Measurements from ENCODE around the gene KIF5B.
"Not testable (repeated sequence)": the region's sequence is repeated elsewhere in the genome, so short reads cannot be mapped to it uniquely, and the experiment has no call there.

The KIF5B gene

DNA sequence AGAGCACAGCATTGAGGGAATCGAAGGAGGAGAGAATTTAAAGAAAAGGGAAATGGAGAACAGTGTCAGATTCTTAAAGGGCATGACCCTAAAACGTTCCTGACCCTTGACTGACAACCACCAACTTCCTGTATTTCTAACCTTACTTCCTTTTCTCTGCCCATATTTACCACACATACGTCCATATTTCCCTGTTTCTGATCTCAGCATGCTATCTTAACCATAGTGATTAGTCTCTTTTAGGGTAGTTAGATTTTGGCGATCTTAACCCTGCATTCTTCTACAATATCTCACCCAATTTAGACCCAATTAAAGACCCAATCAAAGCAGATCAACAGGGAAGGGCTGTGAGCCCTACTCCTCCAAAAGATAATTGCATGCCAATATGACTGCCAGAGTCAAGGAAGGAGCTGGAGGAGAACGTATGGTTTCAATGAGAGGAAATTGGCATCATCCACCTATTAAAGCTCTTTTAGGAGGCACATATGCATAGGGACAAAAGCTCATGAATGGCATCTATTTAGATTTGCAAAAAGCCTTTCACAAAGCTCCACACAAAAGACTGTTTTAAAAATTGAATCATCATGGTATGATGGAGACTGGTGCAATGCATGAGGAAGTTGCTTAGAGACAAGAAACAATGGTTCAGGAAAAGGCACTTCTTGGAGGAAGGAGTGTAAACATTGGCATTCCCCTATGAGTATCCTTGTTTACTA, 78.6 kb downstream of the KIF5B start:
- TF ChIP-seq, protein P1, sequence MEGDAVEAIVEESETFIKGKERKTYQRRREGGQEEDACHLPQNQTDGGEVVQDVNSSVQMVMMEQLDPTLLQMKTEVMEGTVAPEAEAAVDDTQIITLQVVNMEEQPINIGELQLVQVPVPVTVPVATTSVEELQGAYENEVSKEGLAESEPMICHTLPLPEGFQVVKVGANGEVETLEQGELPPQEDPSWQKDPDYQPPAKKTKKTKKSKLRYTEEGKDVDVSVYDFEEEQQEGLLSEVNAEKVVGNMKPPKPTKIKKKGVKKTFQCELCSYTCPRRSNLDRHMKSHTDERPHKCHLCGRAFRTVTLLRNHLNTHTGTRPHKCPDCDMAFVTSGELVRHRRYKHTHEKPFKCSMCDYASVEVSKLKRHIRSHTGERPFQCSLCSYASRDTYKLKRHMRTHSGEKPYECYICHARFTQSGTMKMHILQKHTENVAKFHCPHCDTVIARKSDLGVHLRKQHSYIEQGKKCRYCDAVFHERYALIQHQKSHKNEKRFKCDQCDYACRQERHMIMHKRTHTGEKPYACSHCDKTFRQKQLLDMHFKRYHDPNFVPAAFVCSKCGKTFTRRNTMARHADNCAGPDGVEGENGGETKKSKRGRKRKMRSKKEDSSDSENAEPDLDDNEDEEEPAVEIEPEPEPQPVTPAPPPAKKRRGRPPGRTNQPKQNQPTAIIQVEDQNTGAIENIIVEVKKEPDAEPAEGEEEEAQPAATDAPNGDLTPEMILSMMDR (IDR thresholded peaks at IDR 0.05; ENCODE audit: poor library complexity, severe bottlenecking): no peak
- H3K4me1 ChIP-seq (ENCODE audit: insufficient read depth, poor library complexity, severe bottlenecking): no peaks in the 10 kb centered on the region
- H3K9me3 ChIP-seq (ENCODE audit: severe bottlenecking): no peaks in the 10 kb centered on the region
- H3K27ac ChIP-seq (ENCODE audit: poor library complexity, severe bottlenecking): no peak overlapping the region
- H3K36me3 ChIP-seq (ENCODE audit: low read depth): no peaks in the 10 kb centered on the region
- H3K27me3 ChIP-seq (ENCODE audit: insufficient read depth, poor library complexity, severe bottlenecking): no peaks in the 10 kb centered on the region
- no peak for DNase-seq (ENCODE audit: low spot score)
- peak; percentile 74 for ATAC-seq (ENCODE audit: low read depth)
- H3K4me3 ChIP-seq (ENCODE audit: severe bottlenecking): no peak overlapping the region

DNA sequence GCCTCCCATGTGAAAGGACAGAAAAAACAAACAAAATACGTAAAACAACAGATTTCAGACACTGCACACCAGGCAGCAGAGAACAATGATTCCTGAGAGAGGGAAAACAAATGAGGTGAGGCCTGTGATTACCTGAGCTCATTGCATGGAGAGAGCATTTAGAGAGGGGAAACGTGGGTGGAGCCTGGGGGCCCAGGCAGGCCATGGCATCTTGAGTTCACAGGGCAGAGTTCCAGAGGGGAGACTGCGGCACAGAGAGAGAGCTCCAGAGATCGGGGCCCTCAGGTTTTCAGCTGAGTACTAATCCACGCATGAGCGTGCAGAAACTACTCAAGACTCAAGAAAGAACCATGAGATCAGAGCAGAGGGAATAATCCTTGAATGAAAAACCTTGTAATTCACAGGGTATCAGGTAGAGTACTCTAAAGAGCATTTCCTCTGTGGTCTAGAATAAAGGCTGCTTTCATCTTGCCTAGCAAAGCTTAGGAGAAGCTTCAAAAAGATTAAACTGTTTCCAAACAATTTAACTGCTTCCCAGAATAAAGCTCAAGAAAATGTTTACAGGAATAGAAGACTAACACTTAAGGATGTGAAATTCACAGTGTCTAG, 81.0 kb downstream of the KIF5B start:
- H3K4me3 ChIP-seq (ENCODE audit: severe bottlenecking): no peak overlapping the region
- H3K27ac ChIP-seq (ENCODE audit: poor library complexity, severe bottlenecking): no peak overlapping the region
- H3K9me3 ChIP-seq (ENCODE audit: severe bottlenecking): no peaks in the 10 kb centered on the region
- ATAC-seq (ENCODE audit: low read depth) (no peak), DNase-seq (ENCODE audit: low spot score) (no peak)
- TF ChIP-seq, protein P1 (IDR thresholded peaks at IDR 0.05; ENCODE audit: poor library complexity, severe bottlenecking): no peak
- no peaks in the 10 kb centered on the region for H3K27me3 ChIP-seq (ENCODE audit: insufficient read depth, poor library complexity, severe bottlenecking)
- no peaks in the 10 kb centered on the region for H3K36me3 ChIP-seq (ENCODE audit: low read depth)
- no peaks in the 10 kb centered on the region for H3K4me1 ChIP-seq (ENCODE audit: insufficient read depth, poor library complexity, severe bottlenecking)

DNA sequence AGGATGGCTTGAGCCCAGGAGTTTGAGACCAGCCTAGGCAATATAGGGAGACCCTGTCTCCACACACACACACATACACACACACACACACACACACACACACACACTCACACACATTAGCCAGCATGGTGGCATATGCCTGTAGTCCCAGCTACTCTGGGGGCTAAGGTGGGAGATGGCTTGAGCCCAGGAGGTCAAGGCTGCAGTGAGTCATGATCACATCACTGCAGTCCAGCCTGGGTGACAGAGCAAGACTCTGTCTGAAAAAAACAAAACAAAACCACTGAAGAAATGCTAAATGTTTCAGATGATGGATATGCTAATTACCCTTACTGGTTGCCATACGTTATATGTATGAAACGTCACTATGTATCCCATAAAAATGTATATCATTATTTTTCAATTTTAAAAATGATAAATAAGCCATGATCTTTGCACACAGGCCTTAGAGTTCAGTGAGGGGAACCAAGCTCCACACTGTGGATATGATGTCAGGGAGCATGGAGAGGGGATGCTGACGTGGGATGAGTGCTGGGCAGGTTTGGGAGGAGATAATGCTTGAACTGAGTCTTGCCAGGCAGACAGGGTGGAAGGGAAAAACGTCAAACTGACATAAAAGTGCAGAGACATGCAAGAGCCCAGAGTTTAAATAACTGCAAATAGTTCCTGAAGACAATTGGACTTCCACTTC, 81.6 kb downstream of the KIF5B start:
- Histone ChIP-seq H3K4me1 (ENCODE audit: insufficient read depth, poor library complexity, severe bottlenecking) (no peaks in the 10 kb centered on the region), H3K9me3 (ENCODE audit: severe bottlenecking) (no peaks in the 10 kb centered on the region), H3K27ac (ENCODE audit: poor library complexity, severe bottlenecking) (no peak overlapping the region), H3K36me3 (ENCODE audit: low read depth) (no peaks in the 10 kb centered on the region), H3K4me3 (ENCODE audit: severe bottlenecking) (no peak overlapping the region), H3K27me3 (ENCODE audit: insufficient read depth, poor library complexity, severe bottlenecking) (no peaks in the 10 kb centered on the region)
- TF ChIP-seq, protein P1 (IDR thresholded peaks at IDR 0.05; ENCODE audit: poor library complexity, severe bottlenecking): no peak
- ATAC-seq (ENCODE audit: low read depth): no peak
- no peak for DNase-seq (ENCODE audit: low spot score)

DNA sequence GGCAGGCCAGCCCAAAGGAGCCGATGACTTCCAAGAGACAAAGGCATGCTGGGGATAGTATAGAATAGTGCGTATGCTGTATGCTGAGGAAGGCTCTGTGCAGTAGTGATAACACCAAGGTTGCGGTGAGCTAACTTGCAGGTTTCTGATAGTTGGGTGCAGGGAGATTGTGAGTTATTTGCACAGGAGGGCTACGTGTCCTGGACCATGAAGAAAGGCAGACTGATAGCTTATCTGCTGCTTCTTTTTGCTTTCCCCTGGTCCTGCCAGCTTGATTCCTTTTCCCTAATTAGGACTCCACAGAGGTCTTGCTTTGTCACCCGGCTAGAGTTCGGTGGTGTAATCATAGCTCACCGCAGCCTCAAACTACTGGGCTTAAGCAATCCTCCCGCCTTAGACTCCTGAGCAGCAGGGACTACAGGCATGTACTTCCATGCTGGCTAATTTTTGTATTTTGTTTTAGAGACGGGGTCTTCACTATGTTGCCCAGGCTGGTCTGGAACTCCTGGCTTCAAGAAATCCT, 83.6 kb downstream of the KIF5B start:
- no peak for ATAC-seq (ENCODE audit: low read depth)
- TF ChIP-seq, protein P1 (IDR thresholded peaks at IDR 0.05; ENCODE audit: poor library complexity, severe bottlenecking): no peak
- Histone ChIP-seq H3K4me3 (ENCODE audit: severe bottlenecking) (no peak overlapping the region), H3K27ac (ENCODE audit: poor library complexity, severe bottlenecking) (no peak overlapping the region), H3K27me3 (ENCODE audit: insufficient read depth, poor library complexity, severe bottlenecking) (no peaks in the 10 kb centered on the region), H3K4me1 (ENCODE audit: insufficient read depth, poor library complexity, severe bottlenecking) (no peaks in the 10 kb centered on the region), H3K36me3 (ENCODE audit: low read depth) (no peaks in the 10 kb centered on the region), H3K9me3 (ENCODE audit: severe bottlenecking) (no peaks in the 10 kb centered on the region)
- no peak for DNase-seq (ENCODE audit: low spot score)

DNA sequence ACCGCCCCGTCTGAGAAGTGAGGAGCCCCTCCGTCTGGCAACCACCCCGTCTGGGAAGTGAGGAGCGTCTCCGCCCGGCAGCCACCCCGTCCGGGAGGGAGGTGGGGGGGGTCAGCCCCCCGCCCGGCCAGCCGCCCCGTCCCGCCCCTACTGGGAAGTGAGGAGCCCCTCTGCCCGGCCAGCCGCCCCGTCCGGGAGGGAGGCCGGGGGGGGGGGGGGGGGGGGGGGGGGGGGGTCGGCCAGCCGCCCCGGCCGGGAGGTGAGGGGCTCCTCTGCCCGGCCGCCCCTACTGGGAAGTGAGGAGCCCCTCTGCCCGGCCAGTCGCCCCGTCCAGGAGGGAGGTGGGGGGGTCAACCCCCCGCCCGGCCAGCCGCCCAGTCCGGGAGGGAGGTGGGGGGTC, 86.4 kb downstream of the KIF5B start:
- H3K36me3 ChIP-seq (ENCODE audit: low read depth); H3K27me3 ChIP-seq (ENCODE audit: insufficient read depth, poor library complexity, severe bottlenecking); H3K27ac ChIP-seq (ENCODE audit: poor library complexity, severe bottlenecking); DNase-seq (ENCODE audit: low spot score); H3K4me3 ChIP-seq (ENCODE audit: severe bottlenecking); H3K9me3 ChIP-seq (ENCODE audit: severe bottlenecking); H3K4me1 ChIP-seq (ENCODE audit: insufficient read depth, poor library complexity, severe bottlenecking); ATAC-seq (ENCODE audit: low read depth): not testable (repeated sequence)
